Posterior cingulate gyrus (tissue), 11 donors: ENCODE data around the gene TMEM203.

Experiments used
- DNase-seq, 10 donors: peaks; one replicate each; pipeline versions ENCODE4 v3.0.0 to v3.0.0-alpha.2; 2020 to 2021; ENCODE audit warnings: mixed read lengths in 3 of 10
- intact Hi-C: fragments of 100-400 bp; cut with DNase I; formaldehyde crosslinking; loops from one replicate; pipeline ENCODE4 v1.15.1; 2023

The TMEM203 gene

GRCh38 chr9:137221095-137221505, 15.7 kb upstream of the TMEM203 start:
- peak in 1 of 10 donors; percentile 88 for DNase-seq
- intact Hi-C loops = no loop called here

- intact Hi-C loops = no loop called here
- peak in 1 of 10 donors; percentile 87 for DNase-seq
Observed at GRCh38 chr9:137220317-137221094, 15.1 kb upstream of the TMEM203 start.

DNA sequence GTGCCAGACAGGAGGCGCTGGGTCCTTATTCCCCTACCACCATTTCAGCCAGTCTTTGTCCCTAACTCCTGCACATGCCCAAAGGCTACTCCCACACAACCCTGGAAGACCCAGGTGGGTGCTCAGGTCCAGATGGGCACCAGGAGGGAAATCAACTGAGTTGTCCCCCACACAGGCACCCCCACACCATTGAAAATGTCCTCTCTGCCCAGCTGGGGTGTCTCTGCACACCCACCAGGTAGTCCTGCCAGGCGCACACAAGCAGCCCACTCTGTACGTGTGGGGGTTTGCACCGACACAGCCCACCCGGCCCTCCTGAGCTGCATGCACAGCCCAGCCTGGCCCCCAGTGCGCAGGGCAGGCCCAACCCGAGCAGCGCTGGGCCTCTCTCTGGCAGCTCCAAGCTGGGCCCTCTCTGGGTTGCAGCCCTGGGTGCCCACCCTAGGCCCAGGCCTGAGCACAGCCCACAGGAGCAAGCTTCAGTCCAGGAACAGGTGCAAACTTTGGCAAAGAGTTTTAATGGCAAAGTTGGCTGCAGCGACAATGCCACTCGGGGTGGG, 14.4 kb upstream of the TMEM203 start:
- DNase-seq = peak in 1 of 10 donors; percentile 83
- intact Hi-C loops = no loop called here

- DNase-seq = no peak
- intact Hi-C loops = no loop called here
Observed at GRCh38 chr9:137218754-137219271, 13.4 kb upstream of the TMEM203 start.

- intact Hi-C loops = no loop called here
- no peak for DNase-seq
Observed at GRCh38 chr9:137218212-137218753, 12.8 kb upstream of the TMEM203 start.

- DNase-seq = peak in 2 of 10 donors; percentile 15 to 91
Observed at GRCh38 chr9:137217276-137218211, 12.1 kb upstream of the TMEM203 start.

GRCh38 chr9:137216188-137216965, 10.9 kb upstream of the TMEM203 start:
- intact Hi-C loops = no loop called here
- no peak for DNase-seq

More at GRCh38 chr9:137217276-137218211, 12.1 kb upstream of the TMEM203 start:
- intact Hi-C loops = no loop called here

DNA sequence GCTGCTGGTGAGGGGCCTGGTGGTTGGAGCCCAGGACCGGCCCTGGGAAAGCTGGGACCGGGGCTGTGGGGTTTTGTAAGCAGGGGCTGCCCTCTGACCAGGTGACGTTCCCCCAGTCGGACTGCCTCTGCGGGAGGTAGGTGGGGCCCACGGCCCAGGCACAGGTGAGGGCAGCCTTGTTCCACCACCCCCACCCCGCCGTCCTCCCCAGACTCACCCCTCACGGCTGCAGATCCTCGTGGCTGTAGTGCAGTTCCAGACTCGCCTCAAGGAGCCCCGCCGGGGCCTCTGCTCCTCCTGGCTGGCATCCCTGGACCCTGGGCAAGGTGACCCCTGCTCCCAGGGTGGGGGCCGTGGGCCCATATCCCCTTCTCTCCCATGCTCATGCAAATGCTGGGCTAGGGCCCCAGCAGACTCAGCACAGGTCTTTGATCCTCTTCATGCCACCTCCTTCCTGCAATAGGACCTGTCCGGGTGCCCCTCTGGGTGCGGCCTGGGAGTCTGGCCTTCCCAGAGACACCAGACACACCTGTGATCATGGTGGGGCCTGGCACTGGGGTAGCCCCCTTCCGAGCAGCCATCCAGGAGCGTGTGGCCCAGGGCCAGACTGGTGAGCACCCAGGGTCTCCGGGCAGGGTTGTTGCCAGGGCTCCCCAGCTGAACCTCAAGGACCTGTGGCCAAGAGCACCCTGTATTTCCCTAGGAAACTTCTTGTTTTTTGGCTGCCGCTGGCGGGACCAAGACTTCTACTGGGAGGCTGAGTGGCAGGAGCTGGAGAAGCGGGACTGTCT, 9.9 kb upstream of the TMEM203 start:
- intact Hi-C loops = no loop called here
- no peak for DNase-seq

- DNase-seq = no peak
Observed at GRCh38 chr9:137214620-137215019, 9.2 kb upstream of the TMEM203 start.

DNA sequence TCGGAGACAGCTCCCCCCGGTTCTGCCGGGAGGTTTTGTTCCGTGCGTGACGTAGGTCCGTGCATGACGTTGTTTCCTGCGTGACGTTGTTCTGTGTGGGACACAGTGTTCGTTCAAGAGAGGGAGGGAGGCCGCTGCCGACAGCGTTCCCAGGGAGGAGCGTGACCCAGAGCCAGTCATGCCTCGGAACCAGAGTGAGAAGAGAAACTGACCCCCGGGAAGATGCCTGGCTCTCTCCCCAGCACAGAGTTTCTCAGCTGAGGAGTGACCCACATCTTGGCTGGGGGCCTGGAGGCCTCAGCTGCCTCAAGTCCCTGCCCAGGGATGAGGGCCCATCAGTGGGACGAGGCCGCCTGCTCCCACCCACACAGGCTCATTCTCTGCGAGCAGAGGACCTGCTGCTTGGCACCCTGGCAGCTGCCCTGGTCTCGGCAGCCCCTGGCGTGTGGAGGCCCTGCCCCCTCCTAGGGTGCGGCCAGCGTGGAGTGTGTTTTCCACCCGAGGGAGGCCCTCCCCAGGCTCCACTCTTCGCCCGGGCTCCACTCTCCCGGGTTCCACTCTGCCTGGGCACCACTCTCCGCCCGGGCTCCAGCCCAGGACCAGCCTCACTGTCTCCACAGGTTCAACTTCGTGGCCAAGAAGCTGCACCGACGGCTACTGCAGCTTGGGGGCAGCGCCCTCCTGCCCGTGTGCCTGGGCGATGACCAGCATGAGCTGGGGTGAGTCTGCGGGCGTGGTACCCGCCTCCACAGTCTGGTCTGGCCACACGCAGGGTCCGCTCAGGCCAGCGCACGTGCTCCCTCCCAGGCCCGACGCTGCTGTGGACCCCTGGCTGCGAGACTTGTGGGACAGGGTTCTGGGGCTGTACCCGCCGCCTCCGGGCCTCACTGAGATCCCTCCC, 8.0 kb upstream of the TMEM203 start:
- DNase-seq = peak in 1 of 10 donors; percentile 15
- intact Hi-C loops = no loop called here

More at GRCh38 chr9:137214620-137215019, 9.2 kb upstream of the TMEM203 start:
- intact Hi-C loops = no loop called here

GRCh38 chr9:137212520-137212919, 7.1 kb upstream of the TMEM203 start:
- no peak for DNase-seq
- intact Hi-C loops = no loop called here

GRCh38 chr9:137211532-137211931, 6.1 kb upstream of the TMEM203 start:
- intact Hi-C loops = no loop called here
- no peak for DNase-seq

- intact Hi-C loops = no loop called here
- no peak for DNase-seq
Observed at GRCh38 chr9:137206602-137207001, 1.2 kb upstream of the TMEM203 start.

DNA sequence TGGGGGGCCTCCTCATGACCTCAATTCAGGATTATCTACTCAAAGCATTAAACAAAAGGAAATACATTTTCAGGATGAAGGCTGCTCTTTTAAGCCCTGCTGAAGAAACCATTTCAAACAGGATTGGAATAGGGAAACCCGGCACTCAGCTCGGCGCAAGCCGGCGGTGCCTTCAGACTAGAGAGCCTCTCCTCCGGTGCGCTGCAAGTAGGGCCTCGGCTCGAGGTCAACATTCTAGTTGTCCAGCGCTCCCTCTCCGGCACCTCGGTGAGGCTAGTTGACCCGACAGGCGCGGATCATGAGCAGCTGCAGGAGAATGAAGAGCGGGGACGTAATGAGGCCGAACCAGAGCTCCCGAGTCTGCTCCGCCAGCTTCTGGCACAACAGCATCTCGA, 720 bp downstream of the TMEM203 start:
- no peak for DNase-seq
- intact Hi-C loops = loop anchor here (1.0 kb wide), 1 partner anchor 16 kb away; the partner anchor contains the start of genes ANAPC2 and SSNA1

DNA sequence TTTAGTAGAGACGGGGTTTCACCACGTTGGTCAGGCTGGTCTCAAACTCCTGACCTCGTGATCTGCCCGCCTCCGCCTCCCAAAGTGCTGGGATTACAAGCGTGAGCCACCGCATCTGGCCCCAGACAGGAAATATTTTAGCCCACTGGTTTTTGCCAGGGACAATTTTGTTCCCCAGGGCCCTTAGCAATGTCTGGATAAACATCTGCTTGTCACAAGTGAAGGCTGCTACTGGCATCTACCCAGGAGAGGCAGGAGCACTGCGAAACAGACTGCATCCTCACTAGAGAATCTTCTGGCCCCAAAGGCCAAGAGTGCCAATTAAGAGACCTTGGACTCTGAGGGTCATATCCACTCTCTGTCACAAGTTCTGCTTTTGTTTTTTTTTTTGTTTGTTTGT, 2.5 kb downstream of the TMEM203 start:
- no peak for DNase-seq
- intact Hi-C loops = no loop called here

DNA sequence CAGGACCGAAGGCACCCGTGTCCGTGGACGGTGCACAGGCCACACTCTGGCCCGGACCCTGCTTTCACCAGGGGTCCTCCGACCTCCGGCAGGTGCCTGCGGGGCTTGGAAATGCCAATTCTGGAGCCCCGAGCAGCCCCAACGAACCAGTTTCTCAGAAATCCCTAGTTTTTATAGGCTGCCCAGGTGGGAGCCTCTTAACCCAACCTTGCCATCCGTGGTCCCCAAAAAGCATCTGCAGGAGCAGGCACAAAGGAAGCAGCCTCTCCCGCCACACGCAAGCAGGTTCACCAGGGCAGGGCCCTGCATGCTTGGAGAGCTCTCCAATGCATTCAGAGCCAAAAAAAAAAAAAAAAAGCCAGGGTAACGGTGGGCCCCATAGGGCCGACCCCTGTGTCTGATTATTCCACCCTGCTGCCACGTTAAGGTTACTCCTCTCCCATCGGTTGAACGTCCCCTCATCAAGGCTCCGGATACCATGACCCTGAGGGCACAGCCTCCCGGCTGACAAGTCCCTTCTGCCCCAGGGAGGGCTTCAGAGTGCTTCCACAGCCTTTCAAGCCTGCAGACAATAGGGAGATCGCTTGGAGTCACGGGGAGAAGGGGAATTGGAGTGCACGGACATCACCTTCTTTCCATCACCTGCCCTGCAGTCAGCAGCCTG, 4.1 kb downstream of the TMEM203 start:
- no peak for DNase-seq
- intact Hi-C loops = no loop called here
